GM12878 (cell line): ENCODE measurements around the gene RAE1. TPM values are rescaled to one million over a fixed set of nuclear protein-coding genes. Genes with fewer than 3 reads are reported as not detected.

Source experiments
- ATAC-seq: fragments of 200-7000 bp; cut with Tn5 transposase; 3 replicates; pipeline ENCODE4 v1.9.1; 2020; ENCODE audit warnings: mild to moderate bottlenecking, moderate library complexity
- BruUV-seq: library from RNA; stranded (reverse); fragments of 400-500 nt; replicated peaks from 2 replicates; lab custom pipeline; 2021; lab: Mats Ljungman, UMichigan
- CTCF ChIA-PET: fragments of 300-600 bp; sonication (Branson Sonifier 250); formaldehyde crosslinking; extraction: SDS; loops from one replicate; lab custom pipeline; 2021; ENCODE audit warnings: inconsistent platforms; lab: Yijun Ruan, JAX
- POLR2A ChIA-PET: fragments of 350-600 bp; formaldehyde crosslinking; extraction: SDS; loops from one replicate; lab custom pipeline; 2021; ENCODE audit warnings: inconsistent platforms; lab: Charles Lee
- RAD21 ChIA-PET: fragments of 300-600 bp; sonication (Branson Sonifier 250); formaldehyde crosslinking; loops from one replicate; lab custom pipeline; 2023; ENCODE audit warnings: antibody characterized with exemption; ENCODE audit not compliant: unreplicated experiment; lab: Charles Lee
- SMC1A ChIA-PET: fragments of 300-600 bp; sonication (Branson Sonifier 250); formaldehyde crosslinking; loops from one replicate; lab custom pipeline; 2023; ENCODE audit not compliant: unreplicated experiment, uncharacterized antibody; lab: Charles Lee
- DNase-seq: peaks from one replicate; pipeline ENCODE4 v3.0.0-alpha.2; 2011; ENCODE audit warnings: low read depth, low spot score
- FAIRE-seq: peaks from 3 replicates; lab custom pipeline; 2011; peaks lifted over from hg19 to GRCh38; lab: Jason Lieb, UNC
- H2AFZ ChIP-seq: 2 replicates; pipeline ENCODE4 v1.6.0; 2011; ENCODE audit warnings: low read depth, low read length, control low read depth; ENCODE audit not compliant: control insufficient read depth
- H3K27ac ChIP-seq: 2 replicates; pipeline ENCODE4 v1.5.1; 2011; ENCODE audit warnings: control low read depth; ENCODE audit not compliant: control insufficient read depth, insufficient read depth
- H3K27me3 ChIP-seq, 2 experiments: replicated peaks in 1 of 2; 2 replicates each; pipeline versions ENCODE4 v1.6.0 to v1.6.1; 2011; ENCODE audit warnings: low read length in 1 of 2; ENCODE audit not compliant: control insufficient read depth in 2 of 2, insufficient read depth in 2 of 2
- H3K36me3 ChIP-seq, 2 experiments: 2 replicates each; pipeline ENCODE4 v1.5.1; 2011; ENCODE audit warnings: low read length in 1 of 2; ENCODE audit not compliant: control insufficient read depth in 2 of 2, insufficient read depth in 2 of 2
- H3K4me1 ChIP-seq: 2 replicates; pipeline ENCODE4 v1.6.1; 2011; ENCODE audit warnings: mild to moderate bottlenecking, low read length, moderate library complexity, mixed read lengths; ENCODE audit not compliant: control insufficient read depth, insufficient read depth
- H3K4me2 ChIP-seq: 2 replicates; pipeline ENCODE4 v1.6.0; 2011; ENCODE audit warnings: control low read depth; ENCODE audit not compliant: control insufficient read depth, insufficient read depth
- H3K4me3 ChIP-seq: fragments of 200-600 bp; sonication (generic); 2 replicates; pipeline ENCODE4 v1.5.1; 2016
- H3K79me2 ChIP-seq: 2 replicates; pipeline ENCODE4 v1.6.0; 2011; ENCODE audit warnings: low read length; ENCODE audit not compliant: control insufficient read depth, insufficient read depth
- H3K9ac ChIP-seq: 2 replicates; pipeline ENCODE4 v1.8.0; 2011; ENCODE audit warnings: low read length, control low read depth, mixed read lengths; ENCODE audit not compliant: control insufficient read depth, insufficient read depth
- H3K9me3 ChIP-seq: replicated peaks from 3 replicates; pipeline ENCODE4 v1.5.1; 2011; ENCODE audit warnings: mild to moderate bottlenecking, low read length; ENCODE audit not compliant: control insufficient read depth, insufficient read depth
- H4K20me1 ChIP-seq: 2 replicates; pipeline ENCODE4 v1.6.0; 2011; ENCODE audit not compliant: control insufficient read depth, insufficient read depth
- CHD4 ChIP-seq: fragments of 200-600 bp; sonication (generic); IDR thresholded peaks from 2 replicates; pipeline ENCODE4 v1.6.1; 2016; ENCODE audit warnings: mild to moderate bottlenecking
- ELK1 ChIP-seq: IDR thresholded peaks from 2 replicates; pipeline ENCODE4 v1.6.1; 2012; ENCODE audit warnings: low read depth, low read length, improper control_type of control experiment
- GATAD2B ChIP-seq: fragments of 450-650 bp; conservative IDR thresholded peaks from 2 replicates; pipeline ENCODE4 v1.6.1; 2017; ENCODE audit warnings: low read depth, mild to moderate bottlenecking, moderate library complexity
- LARP7 ChIP-seq: fragments of 450-650 bp; IDR thresholded peaks from 2 replicates; pipeline ENCODE4 v1.6.1; 2017; ENCODE audit warnings: mild to moderate bottlenecking
- MTA2 ChIP-seq: fragments of 450-650 bp; IDR thresholded peaks from 2 replicates; pipeline ENCODE4 v1.6.1; 2016; ENCODE audit warnings: low read depth, mild to moderate bottlenecking, moderate library complexity
- RCOR1 ChIP-seq: conservative IDR thresholded peaks from 2 replicates; pipeline ENCODE4 v1.6.1; 2012; ENCODE audit warnings: low read depth, low read length, improper control_type of control experiment
- SMAD5 ChIP-seq: IDR thresholded peaks from 2 replicates; pipeline ENCODE4 v1.6.1; 2016; ENCODE audit warnings: antibody characterized with exemption, low read depth
- SREBF1 ChIP-seq: IDR thresholded peaks from 2 replicates; pipeline ENCODE4 v1.6.1; 2012; ENCODE audit warnings: mild to moderate bottlenecking, low read length
- SUZ12 ChIP-seq: fragments of 200-600 bp; sonication (generic); IDR thresholded peaks from one replicate; pipeline ENCODE4 v1.6.1; 2018; ENCODE audit warnings: antibody characterized with exemption, mild to moderate bottlenecking; ENCODE audit not compliant: unreplicated experiment
- YY1 ChIP-seq: IDR thresholded peaks from 2 replicates; pipeline ENCODE4 v1.6.1; 2011; ENCODE audit warnings: low read depth, mild to moderate bottlenecking, low read length
- ZBTB40 ChIP-seq: fragments of 450-650 bp; IDR thresholded peaks from 2 replicates; pipeline ENCODE4 v1.6.1; 2016; ENCODE audit warnings: mild to moderate bottlenecking, moderate library complexity, borderline replicate concordance
- WGBS: methylation state at CpG from one replicate; pipeline ENCODE4 v1.1.6; 2016; ENCODE audit warnings: low lambda C conversion rate; ENCODE audit not compliant: insufficient replicate concordance, insufficient coverage; ENCODE audit errors: missing lambda C conversion rate; 5-methylcytosine and 5-hydroxymethylcytosine counted together
- in situ Hi-C: fragments of 300-500 bp; cut with MboI; formaldehyde crosslinking; loops from 9 replicates; pipeline ENCODE4 v1.14.3; 2018; ENCODE audit warnings: mixed read lengths
- intact Hi-C: fragments of 100-400 bp; cut with micrococcal nuclease; formaldehyde crosslinking; loops from one replicate; pipeline ENCODE4 v1.14.2; 2022; ENCODE audit not compliant: unreplicated experiment
- polyA plus RNA-seq, 11 experiments: library from polyadenylated mRNA; depleted of rRNA in 4 of 11; unstranded in 6 of 11; stranded (reverse) in 5 of 11; fragments of >200 nt; fragmentation: Nextera tagmentation in 4 of 11; fragmentation: Illumina TruSeq in 1 of 11; extraction: Ambion mirVana in 4 of 11; extraction: Trizol in 1 of 11; gene quantifications; 1 replicate in 1 of 11; 2 replicates in 10 of 11; pipeline versions ENCODE4 v1.2.1 to v1.2.3, GENCODE V29; 2011 to 2016; ENCODE audit warnings: inconsistent platforms in 2 of 11, missing spikeins in 2 of 11, low read depth in 1 of 11
- total RNA-seq, 4 experiments: library from RNA; depleted of rRNA in 3 of 4; stranded (reverse); fragments of >200 nt in 3 of 4; fragmentation: Illumina TruSeq in 1 of 4; extraction: Trizol in 1 of 4; gene quantifications; 2 replicates each; pipeline versions ENCODE4 v1.2.1 to v1.2.3, GENCODE V29; 2013 to 2021
- TF ChIP-seq, protein P1 (sequence below): fragments of 450-650 bp; IDR thresholded peaks from 2 replicates; pipeline ENCODE4 v1.6.1; 2016; ENCODE audit warnings: mild to moderate bottlenecking
- TF ChIP-seq, protein P2 (sequence below): fragments of 450-650 bp; IDR thresholded peaks from 2 replicates; pipeline ENCODE4 v1.6.1; 2017; ENCODE audit warnings: mild to moderate bottlenecking
- TF ChIP-seq, protein P3 (sequence below), 3 experiments: IDR thresholded peaks in 2 of 3; conservative IDR thresholded peaks in 1 of 3; 2 replicates each; pipeline ENCODE4 v1.5.1; 2011; ENCODE audit warnings: low read depth in 3 of 3, low read length in 3 of 3, mild to moderate bottlenecking in 3 of 3, control low read depth in 2 of 3, moderate library complexity in 2 of 3, inconsistent platforms in 1 of 3, mixed read lengths in 1 of 3; ENCODE audit not compliant: control insufficient read depth in 2 of 3, insufficient read depth in 1 of 3; ENCODE audit errors: extremely low read depth in 1 of 3

The RAE1 gene
- total and polyA plus RNA-seq, 10 of the 15 experiments (the other 5 are each of a cell fraction or from before 2014, with no cell fraction given), result 28.7 to 107 (median 49.3) TPM

- H3K9ac ChIP-seq, result no peak overlapping the region
- H3K27me3 ChIP-seq, result 0 out of 4 replicates have a peak, but pooled peaks cover 0 to 3% of the 10 kb centered on the region in 2 experiments
- no peak overlapping the region for H3K4me2 ChIP-seq
- no peaks in the 10 kb centered on the region for H3K79me2 ChIP-seq
- H3K4me1 ChIP-seq, result no peaks in the 10 kb centered on the region
- DNase-seq, result no peak
- no peak overlapping the region for H2AFZ ChIP-seq
- no peak for ATAC-seq
- no peaks in the 10 kb centered on the region for H4K20me1 ChIP-seq
- no peaks in the 10 kb centered on the region for H3K36me3 ChIP-seq
- intact Hi-C loops (no loop called here), in situ Hi-C loops (loop anchor here (5.0 kb wide), 2 partner anchors 256 to 791 kb away; no protein-coding TSS in a partner anchor)
- no peak overlapping the region for H3K4me3 ChIP-seq
- ChIA-PET POLR2A (no interaction called here), SMC1A (no interaction called here), CTCF (interaction anchor here (1.2 to 1.4 kb wide), 3 partner anchors 10 to 253 kb away, joined by 3 to 5 read pairs (median 4); no protein-coding TSS in a partner anchor), RAD21 (no interaction called here)
- no peak overlapping the region for H3K27ac ChIP-seq
- 2% methylated on average over 2 of the region's 2 CpGs for WGBS
- BruUV-seq, result no TSS peak
- H3K9me3 ChIP-seq, result no peaks in the 10 kb centered on the region
- FAIRE-seq, result no peak
- TF ChIP-seq, protein P1, sequence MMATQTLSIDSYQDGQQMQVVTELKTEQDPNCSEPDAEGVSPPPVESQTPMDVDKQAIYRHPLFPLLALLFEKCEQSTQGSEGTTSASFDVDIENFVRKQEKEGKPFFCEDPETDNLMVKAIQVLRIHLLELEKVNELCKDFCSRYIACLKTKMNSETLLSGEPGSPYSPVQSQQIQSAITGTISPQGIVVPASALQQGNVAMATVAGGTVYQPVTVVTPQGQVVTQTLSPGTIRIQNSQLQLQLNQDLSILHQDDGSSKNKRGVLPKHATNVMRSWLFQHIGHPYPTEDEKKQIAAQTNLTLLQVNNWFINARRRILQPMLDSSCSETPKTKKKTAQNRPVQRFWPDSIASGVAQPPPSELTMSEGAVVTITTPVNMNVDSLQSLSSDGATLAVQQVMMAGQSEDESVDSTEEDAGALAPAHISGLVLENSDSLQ, result no peak
- TF ChIP-seq CHD4 (no peak), SMAD5 (no peak), YY1 (no peak), LARP7 (no peak), MTA2 (no peak), GATAD2B (no peak), ELK1 (no peak), SUZ12 (no peak), RCOR1 (no peak), SREBF1 (no peak), ZBTB40 (no peak)
- TF ChIP-seq, protein P2, sequence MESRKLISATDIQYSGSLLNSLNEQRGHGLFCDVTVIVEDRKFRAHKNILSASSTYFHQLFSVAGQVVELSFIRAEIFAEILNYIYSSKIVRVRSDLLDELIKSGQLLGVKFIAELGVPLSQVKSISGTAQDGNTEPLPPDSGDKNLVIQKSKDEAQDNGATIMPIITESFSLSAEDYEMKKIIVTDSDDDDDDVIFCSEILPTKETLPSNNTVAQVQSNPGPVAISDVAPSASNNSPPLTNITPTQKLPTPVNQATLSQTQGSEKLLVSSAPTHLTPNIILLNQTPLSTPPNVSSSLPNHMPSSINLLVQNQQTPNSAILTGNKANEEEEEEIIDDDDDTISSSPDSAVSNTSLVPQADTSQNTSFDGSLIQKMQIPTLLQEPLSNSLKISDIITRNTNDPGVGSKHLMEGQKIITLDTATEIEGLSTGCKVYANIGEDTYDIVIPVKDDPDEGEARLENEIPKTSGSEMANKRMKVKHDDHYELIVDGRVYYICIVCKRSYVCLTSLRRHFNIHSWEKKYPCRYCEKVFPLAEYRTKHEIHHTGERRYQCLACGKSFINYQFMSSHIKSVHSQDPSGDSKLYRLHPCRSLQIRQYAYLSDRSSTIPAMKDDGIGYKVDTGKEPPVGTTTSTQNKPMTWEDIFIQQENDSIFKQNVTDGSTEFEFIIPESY, result no peak
- TF ChIP-seq, protein P3, sequence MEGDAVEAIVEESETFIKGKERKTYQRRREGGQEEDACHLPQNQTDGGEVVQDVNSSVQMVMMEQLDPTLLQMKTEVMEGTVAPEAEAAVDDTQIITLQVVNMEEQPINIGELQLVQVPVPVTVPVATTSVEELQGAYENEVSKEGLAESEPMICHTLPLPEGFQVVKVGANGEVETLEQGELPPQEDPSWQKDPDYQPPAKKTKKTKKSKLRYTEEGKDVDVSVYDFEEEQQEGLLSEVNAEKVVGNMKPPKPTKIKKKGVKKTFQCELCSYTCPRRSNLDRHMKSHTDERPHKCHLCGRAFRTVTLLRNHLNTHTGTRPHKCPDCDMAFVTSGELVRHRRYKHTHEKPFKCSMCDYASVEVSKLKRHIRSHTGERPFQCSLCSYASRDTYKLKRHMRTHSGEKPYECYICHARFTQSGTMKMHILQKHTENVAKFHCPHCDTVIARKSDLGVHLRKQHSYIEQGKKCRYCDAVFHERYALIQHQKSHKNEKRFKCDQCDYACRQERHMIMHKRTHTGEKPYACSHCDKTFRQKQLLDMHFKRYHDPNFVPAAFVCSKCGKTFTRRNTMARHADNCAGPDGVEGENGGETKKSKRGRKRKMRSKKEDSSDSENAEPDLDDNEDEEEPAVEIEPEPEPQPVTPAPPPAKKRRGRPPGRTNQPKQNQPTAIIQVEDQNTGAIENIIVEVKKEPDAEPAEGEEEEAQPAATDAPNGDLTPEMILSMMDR (IDR thresholded peaks at IDR 0.05 in 2 of 3, conservative IDR thresholded peaks at IDR 0.05 in 1 of 3; ENCODE audit: control insufficient read depth in 2 of 3, extremely low read depth in 1 of 3, insufficient read depth in 1 of 3, low read depth in 3 of 3, low read length in 3 of 3), result no peak
Observed at GRCh38 chr20:57342829-57343228, 8.2 kb upstream of the RAE1 start.
